ACHN (cell line): Measurements from ENCODE around the gene HECTD4.
"Not testable (repeated sequence)": the region's sequence is repeated elsewhere in the genome, so short reads cannot be mapped to it uniquely, and the experiment has no call there.

Experiments
- DNase-seq: peaks from one replicate; pipeline ENCODE4 v3.0.0-alpha.2; 2015
- in situ Hi-C: cut with HindIII; loops from 2 replicates; pipeline ENCODE4 v1.10.0; 2017; ENCODE audit warnings: low sequenced_read_pairs, low pct_ligation_motif_present, low pct_unique_long_range_greater_than_20kb

HECTD4 gene

GRCh38 chr12:112370199-112370598 is 12.0 kb downstream of the HECTD4 start:
- in situ Hi-C loops, result no loop called here
- DNase-seq, result no peak

GRCh38 chr12:112368856-112369255 is 13.4 kb downstream of the HECTD4 start:
- in situ Hi-C loops, result no loop called here
- DNase-seq, result no peak

DNA sequence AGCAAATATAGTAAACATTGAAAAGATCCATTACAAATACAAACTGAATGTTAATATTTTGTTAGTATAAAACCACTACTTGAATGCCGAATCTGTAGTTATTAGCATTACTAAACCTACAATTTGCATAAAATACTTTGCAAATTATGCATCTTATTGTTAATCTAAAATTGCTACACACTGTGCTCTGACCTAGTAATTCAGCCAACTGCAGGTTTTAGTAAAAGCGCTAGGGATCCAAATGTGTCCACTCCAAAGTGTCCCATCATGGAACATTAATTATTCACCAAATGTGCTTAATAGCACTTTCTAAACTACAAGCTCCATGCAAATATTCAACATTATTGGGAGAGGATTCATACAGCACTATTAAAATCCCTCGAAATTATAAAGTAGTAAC is 14.3 kb downstream of the HECTD4 start:
- DNase-seq, result no peak
- in situ Hi-C loops, result no loop called here

DNA sequence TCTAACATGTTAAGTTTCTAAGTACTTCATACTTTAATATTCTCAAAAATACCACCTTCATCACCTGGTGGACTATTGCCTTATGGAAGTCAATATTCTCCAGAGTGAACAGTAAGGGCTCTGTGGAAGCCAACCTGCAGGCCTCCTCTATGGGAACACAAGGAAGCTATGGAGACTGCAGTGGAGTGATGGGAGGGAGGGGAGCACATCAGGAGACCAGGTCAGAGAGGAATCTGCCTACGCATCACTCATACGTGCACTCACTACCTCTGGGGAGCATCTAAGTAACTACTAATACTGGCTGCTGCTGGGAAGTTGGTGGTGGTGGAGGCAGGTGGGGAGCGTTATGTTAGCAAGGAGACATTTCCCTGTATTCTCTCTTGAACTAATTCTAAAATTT is 19.9 kb downstream of the HECTD4 start:
- in situ Hi-C loops, result no loop called here
- no peak for DNase-seq

GRCh38 chr12:112361271-112361670 is 21.0 kb downstream of the HECTD4 start:
- DNase-seq, result no peak
- in situ Hi-C loops, result no loop called here

DNA sequence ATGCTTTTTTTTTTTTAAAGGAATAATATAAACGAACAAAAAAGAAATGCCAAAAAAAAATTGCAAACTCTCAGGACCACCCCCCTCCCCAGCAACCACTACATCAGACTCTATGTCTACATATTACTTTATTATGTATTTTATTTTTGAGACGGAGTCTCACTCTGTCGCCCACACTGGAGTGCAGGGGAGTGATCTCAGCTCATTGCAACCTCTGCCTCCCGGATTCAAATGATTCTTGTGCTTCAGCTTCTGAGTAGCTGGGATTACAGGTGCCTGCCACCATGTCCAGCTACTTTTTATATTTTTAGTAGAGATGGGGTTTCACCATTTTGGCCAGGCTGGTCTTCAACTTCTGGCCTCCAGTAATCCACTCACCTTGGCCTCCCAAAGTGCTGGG is 22.9 kb downstream of the HECTD4 start:
- in situ Hi-C loops, result no loop called here
- no peak for DNase-seq

DNA sequence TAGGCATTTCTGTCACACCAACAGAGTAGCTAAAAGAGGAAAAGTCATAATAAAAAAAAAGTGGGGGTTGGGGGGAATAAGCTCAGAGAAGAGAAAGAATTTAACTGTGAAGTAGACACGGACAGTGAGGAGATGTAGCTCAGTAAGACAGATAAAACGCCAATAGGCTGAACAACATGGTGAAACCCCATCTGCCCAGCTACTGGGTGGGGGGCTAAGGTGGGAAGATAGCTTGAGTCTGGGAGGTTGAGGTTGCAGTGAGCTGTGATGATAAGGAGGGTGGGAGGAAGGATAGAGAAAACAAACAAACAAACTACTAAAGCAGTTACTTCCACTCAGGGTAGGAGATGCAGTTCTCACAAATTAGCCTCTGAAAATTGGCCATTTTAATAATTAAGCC is 25.0 kb downstream of the HECTD4 start:
- in situ Hi-C loops, result no loop called here

DNA sequence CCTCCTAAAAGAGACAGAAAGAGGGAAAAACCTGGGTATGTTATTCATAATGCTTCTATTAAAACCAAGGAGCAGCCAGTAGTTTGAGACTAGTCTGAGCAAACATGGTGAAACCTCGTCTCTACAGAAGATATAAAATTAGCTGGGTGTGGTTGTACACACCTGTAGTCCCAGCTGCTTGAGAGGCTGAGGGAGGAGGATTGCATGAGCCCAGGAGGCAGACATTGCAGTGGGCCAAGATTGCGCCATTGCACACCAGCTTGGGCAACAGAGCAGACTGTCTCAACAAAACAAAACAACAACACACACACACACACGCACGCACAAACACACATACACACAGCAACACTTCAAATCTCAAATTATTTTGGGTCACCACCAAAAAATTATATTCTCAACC is 27.8 kb downstream of the HECTD4 start:
- in situ Hi-C loops, result no loop called here
- DNase-seq, result no peak

More for the DNA sequence above, 25.0 kb downstream of the HECTD4 start:
- DNase-seq, result no peak

DNA sequence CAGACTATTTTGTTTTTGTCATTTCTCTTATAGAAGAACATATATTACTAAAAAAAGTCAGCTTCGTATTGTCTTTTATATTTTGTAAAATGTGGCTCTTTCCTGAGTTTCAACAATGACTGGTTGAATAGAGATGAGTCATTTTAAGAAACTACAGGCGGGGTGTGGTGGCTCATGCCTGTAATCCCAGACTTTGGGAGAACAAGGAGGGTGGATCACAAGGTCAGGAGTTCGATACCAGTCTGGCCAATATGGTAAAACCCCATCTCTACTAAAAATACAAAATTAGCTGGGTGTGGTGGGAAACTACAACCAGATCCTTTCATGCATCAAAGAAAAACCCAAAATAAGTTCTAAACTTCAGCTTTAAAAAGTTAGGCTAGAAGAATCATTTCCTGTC is 28.8 kb downstream of the HECTD4 start:
- no peak for DNase-seq
- in situ Hi-C loops, result no loop called here

GRCh38 chr12:112352921-112353320 is 29.3 kb downstream of the HECTD4 start:
- in situ Hi-C loops, result no loop called here
- no peak for DNase-seq

DNA sequence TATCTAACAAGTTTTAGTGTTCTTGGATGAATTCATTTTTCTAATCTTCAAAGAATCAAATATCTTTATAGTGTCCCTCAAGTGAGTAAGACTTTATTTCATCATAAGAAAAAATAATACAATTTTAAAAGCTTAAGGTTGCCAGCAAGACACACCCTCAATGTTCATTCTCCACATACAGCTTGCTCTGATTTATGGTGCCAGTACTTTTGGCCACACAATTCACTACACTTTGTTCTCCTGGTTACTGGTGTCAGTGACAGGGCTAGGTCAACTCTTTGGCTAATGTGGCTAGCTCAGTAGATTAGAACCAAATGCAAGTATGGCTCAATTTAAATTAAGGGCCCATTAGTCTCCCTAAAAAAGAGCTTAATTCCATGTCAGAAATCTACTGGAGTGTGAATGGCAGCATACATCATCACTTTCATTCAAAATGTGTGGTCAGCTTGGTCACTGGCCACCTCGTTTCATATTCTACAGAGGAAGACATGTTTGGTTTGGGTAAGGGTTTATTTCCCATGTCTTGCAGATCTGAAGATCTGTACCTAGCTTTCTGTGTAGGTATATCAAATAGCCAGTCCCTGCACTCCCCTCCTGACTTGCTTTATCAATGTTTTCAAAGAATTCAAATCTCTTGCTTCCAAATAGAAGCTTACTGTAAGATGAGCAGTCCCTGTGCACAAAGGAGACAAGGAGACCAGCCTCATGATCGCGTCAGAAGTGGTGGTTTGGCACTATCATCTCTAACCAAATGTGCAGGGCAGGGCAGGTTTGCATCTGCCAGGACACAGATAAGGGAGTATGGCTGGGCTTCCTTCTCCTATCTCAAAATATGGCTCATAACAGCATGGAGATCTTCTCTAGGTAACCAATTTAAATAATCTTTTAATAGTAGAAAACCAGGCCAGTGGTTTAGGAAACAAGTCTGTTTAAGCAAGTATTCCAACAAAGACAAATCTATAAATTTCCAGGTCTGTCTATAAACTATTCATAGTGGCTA is 31.3 kb downstream of the HECTD4 start:
- DNase-seq, result no peak

DNA sequence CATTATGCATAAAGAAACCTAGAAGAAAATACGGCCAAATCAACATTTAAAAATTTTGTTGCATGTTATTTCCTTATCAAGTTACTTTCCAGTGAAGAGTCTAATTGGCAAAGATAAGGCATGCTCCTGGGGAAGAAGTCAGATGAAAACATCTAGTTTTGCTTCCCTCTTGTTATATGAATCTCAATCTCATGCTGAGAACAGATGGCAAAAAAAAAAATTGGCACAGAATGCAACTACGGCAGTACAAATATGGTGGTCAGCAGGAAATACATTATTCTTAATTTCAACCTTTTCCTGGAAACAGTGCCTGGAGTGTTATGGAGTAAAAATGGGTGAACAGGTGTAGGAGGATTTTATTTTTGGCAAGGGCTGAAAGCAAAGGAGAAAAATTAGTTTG is 32.8 kb downstream of the HECTD4 start:
- in situ Hi-C loops, result no loop called here
- DNase-seq, result no peak

More for the DNA sequence above, 31.3 kb downstream of the HECTD4 start:
- in situ Hi-C loops, result no loop called here

DNA sequence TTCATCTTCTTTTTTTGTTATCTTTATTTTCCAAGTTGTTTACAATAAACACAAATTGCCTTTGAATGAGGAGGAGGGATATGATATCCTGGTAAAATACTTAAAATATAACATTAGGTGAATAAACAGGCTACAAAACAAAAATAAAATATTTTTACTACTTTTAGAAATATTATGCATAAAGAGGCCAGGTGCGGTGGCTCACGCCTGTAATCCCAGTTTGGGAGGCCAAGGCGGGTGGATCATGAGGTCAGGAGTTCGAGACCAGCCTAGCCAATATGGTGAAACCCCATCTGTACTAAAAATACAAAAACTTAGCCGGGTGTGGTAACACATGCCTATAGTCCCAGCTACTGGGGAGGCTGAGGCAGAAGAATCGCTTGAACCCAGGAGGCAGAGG is 33.3 kb downstream of the HECTD4 start:
- in situ Hi-C loops, DNase-seq: not testable (repeated sequence)

GRCh38 chr12:112347581-112347982 is 34.6 kb downstream of the HECTD4 start:
- DNase-seq, result no peak
- in situ Hi-C loops, result no loop called here

GRCh38 chr12:112346194-112346593 is 36.0 kb downstream of the HECTD4 start:
- in situ Hi-C loops, result no loop called here
- DNase-seq, result no peak

GRCh38 chr12:112344220-112344619 is 38.0 kb downstream of the HECTD4 start:
- in situ Hi-C loops, result loop anchor here (5.0 kb wide), 1 partner anchor 72 kb away; no protein-coding TSS in a partner anchor
- DNase-seq, result no peak

DNA sequence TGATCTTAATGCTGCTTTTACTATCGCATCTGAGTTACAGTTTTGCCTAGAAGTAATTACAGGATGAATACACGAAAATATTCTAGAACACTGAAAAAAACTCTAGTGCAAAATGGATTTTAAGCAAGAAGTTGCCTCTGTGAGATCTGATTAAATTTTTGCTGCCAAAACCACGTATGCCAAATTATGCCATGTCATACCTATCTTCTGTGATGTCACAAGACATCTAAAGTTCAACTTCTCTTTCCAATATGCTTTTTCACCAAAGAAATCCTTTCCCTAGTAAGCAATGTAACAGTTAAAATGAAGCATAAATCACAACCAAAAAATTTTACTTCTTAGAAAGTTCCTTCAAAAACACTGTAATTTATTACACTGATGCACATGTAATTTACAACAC is 39.6 kb downstream of the HECTD4 start:
- DNase-seq, result no peak
- in situ Hi-C loops, result loop anchor here (5.0 kb wide), 1 partner anchor 70 kb away; no protein-coding TSS in a partner anchor

GRCh38 chr12:112341046-112341825 is 41.0 kb downstream of the HECTD4 start:
- in situ Hi-C loops, result loop anchor here (5.0 kb wide), 1 partner anchor 69 kb away; no protein-coding TSS in a partner anchor
- DNase-seq, result no peak

DNA sequence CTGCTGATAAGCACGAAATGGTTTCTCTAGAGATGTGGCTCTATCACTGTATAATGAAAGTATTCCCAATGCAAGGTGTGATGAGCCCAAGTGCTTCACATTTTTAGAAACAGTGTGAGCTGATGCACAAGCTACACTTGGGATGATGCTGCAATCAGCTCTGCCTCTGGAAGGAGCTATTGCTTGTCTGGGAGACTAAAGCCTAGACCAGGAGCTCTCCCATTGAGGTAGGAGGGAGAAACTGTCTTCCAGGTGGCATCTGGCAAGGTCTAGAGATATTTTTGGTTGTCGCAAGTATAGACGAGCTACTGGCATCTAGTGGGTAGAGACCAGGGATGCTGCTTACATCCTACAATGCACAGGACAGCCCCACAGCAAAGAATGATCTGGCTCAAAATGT is 42.0 kb downstream of the HECTD4 start:
- no peak for DNase-seq
- in situ Hi-C loops, result loop anchor here (5.0 kb wide), 1 partner anchor 68 kb away; no protein-coding TSS in a partner anchor
